ENCODE measurements around the gene QRFPR. TPM values are rescaled to one million over a fixed set of nuclear protein-coding genes. Genes with fewer than 3 reads are reported as not detected.
"Not testable (repeated sequence)": the region's sequence is repeated elsewhere in the genome, so short reads cannot be mapped to it uniquely, and the experiment has no call there.

Gene QRFPR
- total RNA-seq, 6 experiments from 2014 or later, result not detected

GRCh38 chr4:121324331-121324730 lies 56.5 kb downstream of the QRFPR start:
- no peak for TF ChIP-seq POLR2A (IDR thresholded peaks at IDR 0.05)
- TF ChIP-seq CTCF (IDR thresholded peaks at IDR 0.05), result no peak
- H3K36me3 ChIP-seq, result no peaks in the 10 kb centered on the region
- H3K9me3 ChIP-seq, result no peaks in the 10 kb centered on the region
- intact Hi-C loops (cut with DNase I), result no loop called here
- H3K4me3 ChIP-seq, result no peak overlapping the region
- no peak for DNase-seq
- no peak overlapping the region for H3K27ac ChIP-seq
- no peaks in the 10 kb centered on the region for H3K27me3 ChIP-seq
- no peaks in the 10 kb centered on the region for H3K4me1 ChIP-seq
- ATAC-seq, result no peak
- 67% methylated on average over 3 of the region's 3 CpGs for WGBS (ENCODE audit: insufficient coverage, low coverage, low lambda C conversion rate, missing lambda C conversion rate)

GRCh38 chr4:121321466-121321865 lies 59.4 kb downstream of the QRFPR start:
- H3K27me3 ChIP-seq, result no peaks in the 10 kb centered on the region
- H3K4me3 ChIP-seq, result no peak overlapping the region
- no peak for ATAC-seq
- H3K9me3 ChIP-seq, result no peaks in the 10 kb centered on the region
- TF ChIP-seq POLR2A (IDR thresholded peaks at IDR 0.05) (no peak), CTCF (IDR thresholded peaks at IDR 0.05) (no peak)
- no peak overlapping the region for H3K27ac ChIP-seq
- intact Hi-C loops (cut with DNase I), result no loop called here
- H3K36me3 ChIP-seq, result no peaks in the 10 kb centered on the region
- 30% methylated on average over 3 of the region's 3 CpGs for WGBS (ENCODE audit: insufficient coverage, low coverage, low lambda C conversion rate, missing lambda C conversion rate)
- no peak for DNase-seq
- H3K4me1 ChIP-seq, result no peaks in the 10 kb centered on the region

GRCh38 chr4:121316091-121316490 lies 64.7 kb downstream of the QRFPR start:
- no peak for TF ChIP-seq CTCF (IDR thresholded peaks at IDR 0.05)
- no peak for TF ChIP-seq POLR2A (IDR thresholded peaks at IDR 0.05)
- intact Hi-C loops (cut with DNase I), result no loop called here
- no peak for DNase-seq
- no peaks in the 10 kb centered on the region for H3K36me3 ChIP-seq
- ATAC-seq, result no peak
- whole genome bisulfite sequencing (ENCODE audit: insufficient coverage, low coverage, low lambda C conversion rate, missing lambda C conversion rate), result 45% methylated on average over 2 of the region's 2 CpGs
- no peaks in the 10 kb centered on the region for H3K4me1 ChIP-seq
- no peak overlapping the region for H3K27ac ChIP-seq
- no peaks in the 10 kb centered on the region for H3K27me3 ChIP-seq
- no peak overlapping the region for H3K4me3 ChIP-seq
- no peaks in the 10 kb centered on the region for H3K9me3 ChIP-seq

GRCh38 chr4:121313430-121313829 lies 67.4 kb downstream of the QRFPR start:
- H3K27me3 ChIP-seq; ATAC-seq; H3K36me3 ChIP-seq; intact Hi-C loops (cut with DNase I); DNase-seq; H3K4me1 ChIP-seq; H3K27ac ChIP-seq; H3K4me3 ChIP-seq; H3K9me3 ChIP-seq: not testable (repeated sequence)
- 48% methylated on average over 2 of the region's 2 CpGs for WGBS (ENCODE audit: insufficient coverage, low coverage, low lambda C conversion rate, missing lambda C conversion rate)

- Histone ChIP-seq H3K27me3 (no peaks in the 10 kb centered on the region), H3K4me1 (no peaks in the 10 kb centered on the region), H3K4me3 (no peak overlapping the region), H3K36me3 (no peaks in the 10 kb centered on the region), H3K9me3 (no peaks in the 10 kb centered on the region), H3K27ac (no peak overlapping the region)
- TF ChIP-seq POLR2A (IDR thresholded peaks at IDR 0.05) (no peak), CTCF (IDR thresholded peaks at IDR 0.05) (no peak)
- no peak for DNase-seq
- ATAC-seq, result no peak
- intact Hi-C loops (cut with DNase I), result no loop called here
- 50% methylated on average over 2 of the region's 7 CpGs for WGBS (ENCODE audit: insufficient coverage, low coverage, low lambda C conversion rate, missing lambda C conversion rate)
Measured at GRCh38 chr4:121308828-121309227, 72.0 kb downstream of the QRFPR start.

Measured in right lobe of liver (tissue), 6 donors.